RPMI8226 (cell line): ENCODE results near the gene KIAA0930.

Experiments
- DNase-seq: peaks from one replicate; pipeline ENCODE4 v3.0.0-alpha.2; 2015

Gene KIAA0930

DNA sequence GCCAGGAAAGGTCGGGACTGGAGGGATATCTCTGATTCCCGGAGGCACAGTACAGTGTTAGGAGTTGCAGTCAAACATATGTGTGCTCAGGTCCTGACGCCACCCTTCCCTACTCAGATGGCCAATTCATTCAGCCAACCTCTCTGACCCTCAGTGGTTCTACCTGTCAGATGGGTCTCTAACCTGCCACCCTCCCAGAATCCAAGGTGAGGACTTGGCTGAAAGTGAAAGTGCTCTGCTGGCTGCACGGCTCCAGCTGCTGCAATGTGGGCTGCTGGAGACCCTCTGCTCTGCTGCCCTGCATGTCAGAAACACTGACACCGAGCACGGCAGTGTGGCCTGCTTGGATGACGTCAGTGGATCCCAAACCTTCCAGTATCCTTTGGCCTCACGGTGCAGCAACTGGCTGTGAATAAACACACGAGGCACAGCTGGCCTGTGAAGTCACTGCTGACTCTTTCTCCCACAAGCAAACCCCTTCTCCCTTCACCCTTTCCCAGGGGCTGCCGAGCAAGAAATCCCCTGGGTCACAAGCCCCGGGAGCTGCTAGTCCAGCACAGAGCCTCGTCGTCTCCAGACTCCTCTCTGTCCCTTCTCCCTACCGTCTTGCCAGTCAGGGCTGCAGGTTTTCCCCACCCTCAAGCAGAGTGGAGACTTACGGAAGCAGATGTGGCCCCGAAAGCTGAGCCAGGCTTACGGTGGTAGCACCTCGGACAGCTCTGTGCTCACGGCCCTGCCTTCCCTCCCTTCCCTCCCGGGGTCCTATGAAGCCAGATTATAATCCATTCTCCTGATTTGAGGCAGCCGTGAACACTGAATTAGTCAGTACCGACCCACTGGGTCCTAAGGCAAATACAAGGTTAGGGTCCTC lies 24.3 kb downstream of the KIAA0930 start:
- no peak for DNase-seq

DNA sequence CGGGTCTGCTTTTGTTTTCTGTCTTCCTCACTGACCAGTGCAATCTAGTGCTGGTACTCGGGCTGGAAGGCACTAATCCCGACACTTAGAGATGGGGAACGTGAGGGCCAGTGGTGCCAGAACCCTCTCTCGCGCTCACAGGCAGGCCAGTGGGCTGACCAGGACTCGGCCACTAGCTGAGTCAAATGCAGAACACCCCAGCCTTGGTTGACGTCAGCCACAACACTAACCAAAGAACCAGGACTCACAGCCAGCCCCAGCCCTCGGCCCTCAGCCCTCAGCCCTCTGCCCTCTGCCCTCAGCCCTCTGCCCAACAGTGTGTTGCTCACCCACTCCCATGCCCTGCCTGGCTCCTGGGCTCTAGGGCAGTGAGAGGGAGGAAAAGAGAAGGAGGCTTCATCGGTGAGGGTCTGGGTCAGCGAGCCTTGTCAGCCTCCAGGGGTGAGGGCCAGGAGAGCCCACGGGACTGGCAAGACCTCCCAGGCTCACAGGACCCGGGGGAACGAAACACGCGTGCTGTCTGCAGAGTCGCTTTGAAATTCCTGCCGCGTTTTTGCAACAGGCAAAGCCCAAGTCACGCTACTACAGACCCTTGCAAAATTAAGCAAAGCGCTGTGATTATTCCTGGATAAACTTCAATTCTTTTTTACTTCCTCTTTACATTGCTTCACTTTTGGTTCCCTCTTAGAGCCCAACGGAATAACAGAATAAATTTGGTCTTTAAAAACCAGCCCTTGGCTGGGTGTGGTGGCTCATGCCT lies 27.5 kb downstream of the KIAA0930 start:
- DNase-seq = no peak

- no peak for DNase-seq
Measured at GRCh38 chr22:45212306-45212709, 28.4 kb downstream of the KIAA0930 start.

- DNase-seq = no peak
Measured at GRCh38 chr22:45211848-45212247, 28.8 kb downstream of the KIAA0930 start.

DNA sequence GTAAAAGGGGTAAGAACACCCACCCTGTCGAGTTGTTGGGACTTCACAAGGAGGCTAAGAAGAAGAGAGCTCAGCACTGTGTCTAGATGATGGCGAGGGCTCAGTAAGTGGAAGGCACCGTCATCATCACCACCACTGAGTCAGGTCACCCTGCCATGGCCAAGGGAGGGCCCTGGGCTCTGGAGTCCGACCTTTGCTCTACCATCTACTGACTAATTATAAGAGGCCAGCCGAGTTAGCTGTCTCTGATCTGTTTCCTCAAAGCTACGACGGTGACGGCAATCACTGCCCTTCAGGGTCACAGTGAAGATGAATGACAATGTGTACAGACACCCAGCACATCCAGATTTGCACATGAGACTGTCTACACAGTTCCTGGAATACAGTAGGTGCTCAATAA lies 29.3 kb downstream of the KIAA0930 start:
- no peak for DNase-seq

DNA sequence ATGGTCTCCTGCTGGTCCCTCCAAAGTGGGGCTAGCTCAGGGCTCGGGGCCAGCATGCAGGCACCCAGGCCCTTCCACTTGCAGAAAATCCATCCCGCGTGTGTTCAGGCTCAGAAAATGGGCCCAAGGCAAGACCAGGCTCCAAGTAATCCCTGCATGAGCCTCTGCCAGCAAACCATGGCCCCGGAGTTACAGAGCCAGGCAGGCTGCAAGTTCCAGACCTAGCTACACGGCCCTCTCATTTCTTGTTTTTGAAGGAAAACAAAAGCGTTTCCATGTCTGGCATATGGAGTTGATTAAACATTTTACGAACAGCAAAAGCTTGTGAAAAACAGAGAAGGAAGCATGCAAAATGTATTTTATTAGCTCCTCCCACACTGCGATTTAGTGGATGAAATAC lies 29.7 kb downstream of the KIAA0930 start:
- no peak for DNase-seq

DNA sequence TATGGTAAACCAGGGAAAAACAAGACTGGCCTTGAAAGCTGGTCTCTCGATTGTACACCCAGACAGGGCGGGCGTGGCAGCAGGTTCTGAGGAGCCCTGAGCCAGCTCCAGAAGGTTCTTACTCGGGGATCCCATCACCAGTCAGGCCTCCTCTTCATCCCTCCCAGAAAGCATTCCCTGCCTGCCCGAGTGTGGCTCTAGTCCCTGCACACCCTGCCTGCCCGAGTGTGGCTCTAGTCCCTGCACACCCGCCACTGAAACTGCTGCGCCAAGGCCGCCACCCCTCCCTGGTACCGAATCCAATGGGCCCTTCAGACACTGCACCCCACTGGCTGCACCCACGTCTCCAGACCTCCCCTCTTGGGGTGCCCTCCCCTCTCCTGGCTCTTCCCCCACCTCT lies 30.1 kb downstream of the KIAA0930 start:
- DNase-seq = no peak

DNA sequence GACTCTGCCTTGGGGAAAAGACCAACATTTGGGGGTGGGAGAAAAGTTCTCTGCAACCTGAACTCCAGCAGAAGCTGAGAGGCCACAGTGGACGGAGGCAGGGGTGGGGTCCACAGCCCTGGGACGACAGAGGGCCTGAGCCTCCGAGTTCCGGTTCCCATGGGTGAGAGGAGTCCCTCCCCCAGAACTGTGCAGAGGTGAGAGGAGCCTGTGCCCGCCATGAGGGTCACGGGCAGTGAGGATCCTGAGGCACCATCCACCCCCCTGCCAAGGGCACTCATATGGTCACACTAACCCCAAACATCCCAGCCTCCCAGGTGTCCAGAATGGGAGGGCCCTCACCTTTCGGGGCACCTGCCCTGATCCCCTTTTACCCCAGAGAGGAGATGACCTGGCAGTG lies 30.5 kb downstream of the KIAA0930 start:
- DNase-seq = no peak

DNA sequence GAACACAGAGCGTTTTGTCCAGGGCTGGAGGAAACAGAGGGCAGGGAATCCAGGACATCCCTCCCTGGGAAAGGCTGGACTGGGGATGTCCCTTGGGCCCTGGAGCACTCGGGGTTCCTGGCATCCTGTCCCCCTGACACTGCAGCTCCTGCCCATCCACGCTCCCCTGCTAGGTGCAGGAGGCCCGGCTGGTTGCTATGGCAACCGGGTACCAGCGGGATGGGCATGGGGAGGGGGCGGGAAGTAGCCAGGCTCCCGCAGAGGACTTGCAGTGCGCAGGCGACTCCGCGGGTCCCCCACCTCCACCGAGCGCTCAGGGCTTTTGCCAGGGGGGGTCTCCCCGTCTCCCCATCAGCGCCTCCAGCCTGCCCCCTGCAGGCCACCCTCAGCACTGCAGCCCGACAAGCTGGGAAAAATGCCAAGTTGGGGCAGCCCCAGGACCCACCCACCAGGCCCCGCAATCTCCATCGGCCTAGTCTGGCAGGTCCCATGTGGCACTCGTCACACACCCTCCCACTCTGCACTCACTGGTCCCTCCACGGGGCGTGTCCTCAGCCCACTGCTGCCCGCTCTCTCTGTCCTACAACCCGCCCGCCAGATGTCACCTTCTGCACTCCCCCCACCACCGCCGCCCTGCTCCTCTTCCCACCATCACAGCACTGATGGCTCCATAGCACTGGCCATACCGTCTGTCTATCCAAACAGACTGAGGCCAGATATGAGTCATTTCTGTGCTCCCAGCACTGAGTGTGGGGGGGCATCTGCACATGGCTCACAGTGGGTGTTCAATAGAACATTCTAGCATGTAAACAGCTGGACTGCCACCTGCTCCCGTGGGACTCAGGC lies 31.5 kb downstream of the KIAA0930 start:
- DNase-seq = no peak

GRCh38 chr22:45208696-45208992 lies 32.0 kb downstream of the KIAA0930 start:
- no peak for DNase-seq

GRCh38 chr22:45207981-45208664 lies 32.6 kb downstream of the KIAA0930 start:
- no peak for DNase-seq

GRCh38 chr22:45207533-45207932 lies 33.2 kb downstream of the KIAA0930 start:
- no peak for DNase-seq

- no peak for DNase-seq
Measured at GRCh38 chr22:45206233-45206632, 34.5 kb downstream of the KIAA0930 start.

DNA sequence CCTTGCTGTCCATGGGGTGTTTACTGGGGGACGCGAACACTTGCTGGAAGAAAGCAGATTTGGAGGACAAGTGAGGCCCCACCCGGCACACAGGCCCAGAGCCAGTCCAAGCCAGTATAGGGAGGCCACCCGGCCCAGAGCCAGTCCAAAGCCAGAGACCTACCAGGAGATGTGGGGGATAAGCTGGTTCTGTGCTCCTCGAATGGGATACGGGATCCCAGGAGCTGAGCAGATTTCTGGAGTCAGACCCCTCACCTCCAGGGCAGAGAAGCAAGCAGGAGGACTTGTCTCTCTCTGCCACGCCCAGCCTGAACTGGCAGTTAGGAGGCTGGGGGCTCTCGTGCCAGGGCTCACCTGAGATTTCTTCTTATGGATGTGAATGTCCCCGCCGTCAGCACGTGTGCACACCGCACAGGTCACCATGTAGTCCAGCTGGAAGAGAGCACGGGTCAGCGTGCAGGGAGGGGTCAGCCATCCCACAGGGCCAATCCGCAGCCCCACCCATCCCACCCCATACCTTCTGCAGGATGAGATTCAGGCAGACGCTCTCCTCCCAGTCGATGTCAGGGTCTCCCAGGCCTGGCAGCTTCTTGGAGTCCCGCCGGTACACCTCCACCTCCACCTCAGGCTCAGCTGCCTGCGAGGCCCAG lies 35.3 kb downstream of the KIAA0930 start:
- no peak for DNase-seq

DNA sequence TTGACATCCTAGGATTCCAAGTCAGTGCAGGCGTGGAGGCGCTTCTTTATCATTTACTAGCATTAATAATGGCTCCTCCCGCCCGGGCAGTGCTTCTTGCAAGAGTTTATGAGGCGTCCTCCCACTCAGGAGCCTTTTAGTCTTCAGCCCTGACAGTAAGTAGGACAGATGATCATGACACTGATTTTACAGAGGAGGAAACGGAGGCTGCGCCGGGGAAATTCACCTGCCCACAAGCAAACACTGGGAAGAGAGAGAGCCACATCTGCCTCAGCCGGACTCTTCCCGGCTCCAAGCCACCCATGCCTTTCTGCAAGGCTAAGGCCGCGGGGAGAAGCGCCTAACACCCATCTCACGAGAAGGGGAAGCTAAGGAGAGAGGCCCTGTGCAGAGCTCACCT lies 35.9 kb downstream of the KIAA0930 start:
- DNase-seq = no peak

- DNase-seq = no peak
Measured at GRCh38 chr22:45204241-45204640, 36.5 kb downstream of the KIAA0930 start.

GRCh38 chr22:45203150-45203951 lies 37.3 kb downstream of the KIAA0930 start:
- DNase-seq = no peak

DNA sequence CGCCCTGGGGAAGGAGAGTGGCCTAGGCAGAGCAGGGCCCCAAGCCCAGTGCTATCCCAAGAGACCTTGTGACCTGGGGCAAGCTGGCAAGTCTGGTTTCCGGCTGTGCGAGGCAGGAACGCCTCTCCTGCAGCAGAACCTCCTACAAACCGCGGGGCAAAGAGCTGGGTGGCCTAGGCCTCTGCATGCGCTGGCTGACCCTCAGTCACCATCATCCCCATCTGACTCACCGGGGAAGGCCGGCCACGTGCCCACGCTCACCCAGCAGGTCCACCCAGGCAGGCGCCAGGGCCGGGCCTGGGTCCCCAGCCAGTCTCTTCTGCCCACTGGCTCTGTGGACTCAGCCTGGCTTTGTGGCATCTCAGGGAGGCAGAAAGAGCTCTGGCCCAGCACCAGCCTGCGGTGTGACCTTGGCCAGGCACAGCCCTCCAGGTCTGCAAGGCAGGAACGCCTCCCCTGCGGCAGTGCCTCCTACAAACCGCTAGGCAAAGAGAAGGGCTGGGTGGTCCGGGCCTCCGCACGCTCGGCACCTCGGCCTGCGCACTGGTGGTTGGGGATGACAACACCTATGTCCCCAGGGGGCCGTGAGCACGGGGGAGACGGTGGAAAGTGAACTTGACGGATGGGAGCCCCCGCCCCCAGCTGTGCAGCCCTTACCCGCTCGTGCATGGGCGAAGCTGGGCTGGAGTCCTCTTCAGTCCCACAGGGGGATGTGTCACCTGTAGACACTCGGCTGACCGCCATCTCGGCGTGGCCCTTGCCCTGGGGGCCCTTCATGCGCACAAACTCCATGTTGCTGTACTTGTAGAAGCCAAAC lies 38.2 kb downstream of the KIAA0930 start:
- DNase-seq = no peak

DNA sequence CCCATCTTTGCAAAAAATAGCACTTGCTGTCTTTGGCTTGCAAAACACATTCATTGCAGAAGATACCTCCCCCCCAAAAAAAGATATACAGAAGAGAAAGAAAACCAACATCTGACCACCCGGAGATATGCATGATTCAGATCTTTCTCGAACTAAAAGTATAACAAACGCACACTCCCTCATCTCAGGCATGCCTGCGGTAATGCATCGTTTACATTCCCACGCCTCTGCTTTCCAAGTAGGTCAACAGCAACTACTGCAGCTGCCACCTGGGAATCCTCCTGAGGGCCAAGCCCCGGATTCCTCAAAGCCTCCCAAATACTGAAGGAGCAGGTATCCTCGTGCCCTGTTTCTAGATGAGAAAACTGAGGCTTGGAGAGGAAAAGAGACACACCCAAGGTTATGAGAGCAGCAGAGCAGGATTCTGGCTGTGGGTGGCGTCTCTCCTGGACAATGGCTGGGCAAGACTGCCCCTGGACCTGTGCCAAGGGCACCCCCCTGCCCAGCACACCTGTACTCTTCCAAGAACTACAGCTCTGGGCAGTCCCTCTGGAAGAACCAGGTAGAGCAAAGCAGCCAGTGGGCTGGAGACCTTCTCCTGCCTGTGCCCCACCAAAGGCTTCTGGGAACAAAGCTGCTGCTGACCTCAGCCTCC lies 38.9 kb downstream of the KIAA0930 start:
- no peak for DNase-seq
